ENCODE results near the gene ASIC2. TPM values are rescaled to one million over a fixed set of nuclear protein-coding genes. Genes with fewer than 3 reads are reported as not detected.

The ASIC2 gene
- total RNA-seq (not detected), total RNA-seq (0 reads per million in 29 experiments)
- not detected for total RNA-seq (2013)

DNA sequence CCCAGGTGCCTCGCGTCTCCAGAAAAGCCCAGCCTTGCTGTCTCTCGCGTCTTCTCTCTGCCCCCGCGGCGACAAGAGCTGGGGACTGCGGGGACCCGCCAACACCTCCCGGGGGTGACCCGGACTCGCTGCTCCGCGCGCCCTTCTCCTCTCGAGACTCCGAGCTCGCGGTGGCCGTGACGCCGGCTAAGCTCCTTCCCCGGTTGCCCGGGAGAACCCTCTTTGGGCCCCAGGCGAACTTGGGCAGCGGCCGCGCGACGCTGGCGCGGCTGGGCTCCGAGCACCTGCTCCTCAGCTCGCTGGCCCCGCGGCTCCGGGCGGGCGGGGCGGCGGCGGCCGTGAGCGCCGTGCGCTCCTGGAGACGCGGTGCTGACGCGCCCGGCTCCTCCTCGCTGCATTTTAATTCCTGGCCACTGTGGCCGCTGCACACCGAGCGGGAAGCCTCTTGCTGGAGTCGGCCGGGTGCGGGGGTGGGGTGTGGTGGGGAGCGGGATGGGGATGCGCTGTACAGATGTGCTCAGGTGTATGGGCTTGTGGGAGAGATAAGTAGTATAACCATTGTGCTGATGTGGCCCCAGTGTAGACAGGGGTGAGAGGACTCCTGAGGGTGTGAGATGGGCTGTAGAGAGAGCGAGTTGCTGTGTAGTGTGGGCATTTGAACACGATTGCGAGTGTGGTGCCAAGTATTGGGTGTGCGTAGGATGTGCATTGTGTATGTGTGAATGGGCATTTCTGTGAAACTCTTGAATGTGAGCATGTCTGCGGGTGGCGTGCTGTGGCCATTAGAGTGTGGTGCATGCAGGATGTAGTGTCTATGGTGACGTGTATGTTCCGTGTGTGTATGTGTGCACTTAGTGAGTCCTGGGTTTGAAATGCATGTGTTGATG lies at the start of gene ASIC2:
ASIC2 (minus strand) TSS at position 315 of the 887 bp plus-strand sequence.
- ChIA-PET POLR2A (no interaction called here), CTCF (no interaction called here)
- Mint-ChIP-seq H3K27ac (no peak within 1 kb of the TSS), H3K4me3 (peak within 1 kb of the TSS in 1 of 3 donors; percentile 25), H3K27me3 (peaks cover 44 to 50% of the 10 kb centered on the region in 2 donors), H3K9me3 (no peaks in the 10 kb centered on the region), H3K36me3 (no peaks in the 10 kb centered on the region), H3K4me1 (peaks cover 8 to 11% (median 10%) of the 10 kb centered on the region in 3 donors)
- Histone ChIP-seq H3K4me1 (ENCODE audit: control insufficient read depth in 1 of 2, extremely low read depth in 1 of 2, insufficient read depth in 2 of 2, low read length in 2 of 2) (peaks cover 0 to 3% of the 10 kb centered on the region in 2 experiments), H3K4me3 (ENCODE audit: control insufficient read depth in 1 of 2, extremely low read depth in 1 of 2, low read length in 1 of 2) (no peak within 1 kb of the TSS), H3K9me3 (no peaks in the 10 kb centered on the region), H3K36me3 (ENCODE audit: control insufficient read depth in 2 of 2, extremely low read depth in 1 of 2, insufficient read depth in 1 of 2, low read length in 1 of 2) (no peaks in the 10 kb centered on the region), H3K27me3 (replicated peaks in 1 of 2; ENCODE audit: control insufficient read depth in 2 of 2, extremely low read depth in 1 of 2, insufficient read depth in 2 of 2, low read length in 1 of 2) (peaks cover 19 to 47% of the 10 kb centered on the region in 2 experiments), H3K27ac (ENCODE audit: low read length) (no peak within 1 kb of the TSS)
- no peak for ATAC-seq (replicated peaks in 1 of 4)
- WGBS (ENCODE audit: insufficient coverage) = 11% methylated on average over 68 of the region's 68 CpGs
- DNase-seq = no peak

DNA sequence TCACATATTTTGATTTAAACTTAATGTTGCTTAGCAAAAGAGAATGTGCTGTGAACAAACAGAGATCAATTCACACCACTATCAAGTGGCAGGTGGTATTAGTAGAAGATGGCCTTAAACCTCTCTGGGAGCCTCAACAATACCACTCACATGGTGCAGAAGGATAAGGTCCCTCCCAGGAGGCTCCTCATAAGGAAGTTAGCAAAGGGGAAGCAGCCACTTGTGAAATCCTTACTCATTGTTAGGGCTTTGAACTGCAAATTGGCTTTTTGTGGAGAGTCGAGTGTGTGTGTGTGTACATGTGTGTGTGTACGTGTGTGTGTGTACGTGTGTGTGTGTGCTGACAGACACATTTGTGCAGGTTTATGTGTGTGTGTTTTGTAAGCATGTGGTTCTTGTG lies 48.9 kb upstream of the ASIC2 start:
- Histone ChIP-seq H3K4me1 (ENCODE audit: control insufficient read depth in 1 of 2, extremely low read depth in 1 of 2, insufficient read depth in 2 of 2, low read length in 2 of 2) (no peaks in the 10 kb centered on the region), H3K4me3 (ENCODE audit: control insufficient read depth in 1 of 2, extremely low read depth in 1 of 2, low read length in 1 of 2) (no peak overlapping the region), H3K36me3 (ENCODE audit: control insufficient read depth in 2 of 2, extremely low read depth in 1 of 2, insufficient read depth in 1 of 2, low read length in 1 of 2) (no peaks in the 10 kb centered on the region), H3K27ac (ENCODE audit: low read length) (no peak overlapping the region), H3K27me3 (replicated peaks in 1 of 2; ENCODE audit: control insufficient read depth in 2 of 2, extremely low read depth in 1 of 2, insufficient read depth in 2 of 2, low read length in 1 of 2) (peaks cover 0 to 3% of the 10 kb centered on the region in 2 experiments), H3K9me3 (no peaks in the 10 kb centered on the region)
- DNase-seq (no peak), ATAC-seq (replicated peaks in 1 of 4) (no peak)
- H3K9me3 Mint-ChIP-seq = peaks cover 0 to 4% (median 0%) of the 10 kb centered on the region in 3 donors
- ChIA-PET POLR2A (no interaction called here), CTCF (no interaction called here)
- H3K27ac Mint-ChIP-seq = no peak overlapping the region
- peaks cover 17 to 20% of the 10 kb centered on the region in 2 donors for H3K27me3 Mint-ChIP-seq
- H3K4me3 Mint-ChIP-seq = no peak overlapping the region
- WGBS (ENCODE audit: insufficient coverage) = 0% methylated on average over 3 of the region's 3 CpGs
- H3K4me1 Mint-ChIP-seq = no peaks in the 10 kb centered on the region
- H3K36me3 Mint-ChIP-seq = no peaks in the 10 kb centered on the region

GRCh38 chr17:33338242-33338641 lies 45.1 kb upstream of the ASIC2 start:
- Mint-ChIP-seq H3K4me1 (no peaks in the 10 kb centered on the region), H3K27me3 (peaks cover 15 to 25% of the 10 kb centered on the region in 2 donors), H3K36me3 (no peaks in the 10 kb centered on the region), H3K9me3 (peaks cover 0 to 4% (median 0%) of the 10 kb centered on the region in 3 donors), H3K27ac (no peak overlapping the region), H3K4me3 (no peak overlapping the region)
- peaks cover 0 to 5% of the 10 kb centered on the region in 2 experiments for H3K27me3 ChIP-seq (replicated peaks in 1 of 2; ENCODE audit: control insufficient read depth in 2 of 2, extremely low read depth in 1 of 2, insufficient read depth in 2 of 2, low read length in 1 of 2)
- WGBS (ENCODE audit: insufficient coverage) = 69% methylated on average over 4 of the region's 4 CpGs
- ChIA-PET CTCF (no interaction called here), POLR2A (no interaction called here)
- H3K27ac ChIP-seq (ENCODE audit: low read length) = no peak overlapping the region
- ATAC-seq (replicated peaks in 1 of 4) (no peak), DNase-seq (no peak)
- no peaks in the 10 kb centered on the region for H3K36me3 ChIP-seq (ENCODE audit: control insufficient read depth in 2 of 2, extremely low read depth in 1 of 2, insufficient read depth in 1 of 2, low read length in 1 of 2)
- H3K4me1 ChIP-seq (ENCODE audit: control insufficient read depth in 1 of 2, extremely low read depth in 1 of 2, insufficient read depth in 2 of 2, low read length in 2 of 2) = no peaks in the 10 kb centered on the region
- H3K4me3 ChIP-seq (ENCODE audit: control insufficient read depth in 1 of 2, extremely low read depth in 1 of 2, low read length in 1 of 2) = no peak overlapping the region
- H3K9me3 ChIP-seq = no peaks in the 10 kb centered on the region

DNA sequence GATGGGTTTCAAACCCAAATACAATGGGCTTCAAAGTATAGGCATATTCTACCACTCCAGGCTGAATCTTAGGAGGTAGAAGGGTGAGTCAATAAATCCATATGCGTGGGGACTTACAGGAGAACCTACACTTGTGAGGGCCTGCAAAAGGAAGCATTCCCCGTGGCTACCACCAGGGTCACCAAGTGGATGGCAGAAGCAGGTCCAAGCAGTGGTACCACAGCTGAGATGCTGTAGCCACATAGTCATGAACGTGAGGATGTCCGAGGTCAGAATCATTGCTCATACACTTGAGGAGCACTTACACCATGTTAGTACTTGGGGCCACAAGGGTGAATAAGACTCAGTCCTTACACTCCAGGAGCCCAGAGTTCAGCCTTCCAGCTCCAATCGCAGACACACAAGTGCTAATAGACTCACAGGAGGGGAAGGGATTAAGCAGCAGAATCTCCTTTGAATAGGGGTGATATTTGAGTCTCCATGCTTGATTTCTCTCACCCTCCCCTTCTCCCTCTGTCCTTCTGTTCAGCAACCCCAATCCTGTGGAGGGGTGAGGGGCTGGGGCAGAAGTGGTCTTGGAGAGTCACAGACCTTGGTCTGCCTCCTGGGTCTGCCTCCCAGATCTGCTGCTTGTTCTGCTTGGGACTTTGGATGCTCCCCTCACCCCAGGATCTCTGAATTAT lies 42.5 kb upstream of the ASIC2 start:
- peaks cover 0 to 4% (median 0%) of the 10 kb centered on the region in 3 donors for H3K9me3 Mint-ChIP-seq
- ATAC-seq (replicated peaks in 1 of 4) (no peak), DNase-seq (no peak)
- H3K27ac ChIP-seq (ENCODE audit: low read length) = no peak overlapping the region
- H3K4me1 Mint-ChIP-seq = no peaks in the 10 kb centered on the region
- H3K9me3 ChIP-seq = no peaks in the 10 kb centered on the region
- H3K36me3 Mint-ChIP-seq = no peaks in the 10 kb centered on the region
- H3K27ac Mint-ChIP-seq = no peak overlapping the region
- ChIA-PET POLR2A (no interaction called here), CTCF (no interaction called here)
- no peak overlapping the region for H3K4me3 ChIP-seq (ENCODE audit: control insufficient read depth in 1 of 2, extremely low read depth in 1 of 2, low read length in 1 of 2)
- 53% methylated on average over 4 of the region's 5 CpGs for WGBS (ENCODE audit: insufficient coverage)
- H3K4me3 Mint-ChIP-seq = no peak overlapping the region
- peaks cover 14 to 23% of the 10 kb centered on the region in 2 donors for H3K27me3 Mint-ChIP-seq
- H3K4me1 ChIP-seq (ENCODE audit: control insufficient read depth in 1 of 2, extremely low read depth in 1 of 2, insufficient read depth in 2 of 2, low read length in 2 of 2) = no peaks in the 10 kb centered on the region
- H3K27me3 ChIP-seq (replicated peaks in 1 of 2; ENCODE audit: control insufficient read depth in 2 of 2, extremely low read depth in 1 of 2, insufficient read depth in 2 of 2, low read length in 1 of 2) = peaks cover 0 to 2% of the 10 kb centered on the region in 2 experiments
- H3K36me3 ChIP-seq (ENCODE audit: control insufficient read depth in 2 of 2, extremely low read depth in 1 of 2, insufficient read depth in 1 of 2, low read length in 1 of 2) = no peaks in the 10 kb centered on the region

DNA sequence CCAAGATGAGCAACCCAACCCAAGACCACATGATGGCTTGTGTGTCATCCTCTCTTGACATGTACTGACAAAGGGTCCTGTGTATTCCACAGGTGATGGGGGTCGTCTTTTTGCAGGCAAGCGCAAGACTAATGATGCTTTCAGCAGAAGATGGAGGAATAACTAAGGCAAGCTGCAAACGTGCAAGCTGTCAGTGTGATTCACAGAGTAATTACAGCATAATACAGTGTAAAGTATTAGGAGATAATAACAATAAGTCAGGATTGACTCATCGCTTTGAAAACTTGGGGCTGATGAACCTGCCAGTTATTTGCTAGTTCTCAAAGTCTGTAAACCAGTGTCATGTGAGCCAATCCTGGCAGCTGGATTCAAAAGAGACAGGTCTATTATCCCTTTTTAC lies 41.6 kb upstream of the ASIC2 start:
- Mint-ChIP-seq H3K9me3 (peaks cover 0 to 4% (median 0%) of the 10 kb centered on the region in 3 donors), H3K4me1 (no peaks in the 10 kb centered on the region), H3K4me3 (no peak overlapping the region), H3K27ac (no peak overlapping the region), H3K27me3 (peaks cover 14 to 23% of the 10 kb centered on the region in 2 donors), H3K36me3 (no peaks in the 10 kb centered on the region)
- Histone ChIP-seq H3K36me3 (ENCODE audit: control insufficient read depth in 2 of 2, extremely low read depth in 1 of 2, insufficient read depth in 1 of 2, low read length in 1 of 2) (no peaks in the 10 kb centered on the region), H3K9me3 (no peaks in the 10 kb centered on the region), H3K27me3 (replicated peaks in 1 of 2; ENCODE audit: control insufficient read depth in 2 of 2, extremely low read depth in 1 of 2, insufficient read depth in 2 of 2, low read length in 1 of 2) (peaks cover 0 to 2% of the 10 kb centered on the region in 2 experiments), H3K27ac (ENCODE audit: low read length) (no peak overlapping the region), H3K4me3 (ENCODE audit: control insufficient read depth in 1 of 2, extremely low read depth in 1 of 2, low read length in 1 of 2) (no peak overlapping the region), H3K4me1 (ENCODE audit: control insufficient read depth in 1 of 2, extremely low read depth in 1 of 2, insufficient read depth in 2 of 2, low read length in 2 of 2) (no peaks in the 10 kb centered on the region)
- ATAC-seq (replicated peaks in 1 of 4) = no peak
- ChIA-PET POLR2A (no interaction called here), CTCF (no interaction called here)
- DNase-seq = no peak
- WGBS (ENCODE audit: insufficient coverage) = 83% methylated on average over 3 of the region's 4 CpGs

GRCh38 chr17:33330877-33331276 lies 37.8 kb upstream of the ASIC2 start:
- ATAC-seq (replicated peaks in 1 of 4) (no peak), DNase-seq (no peak)
- ChIA-PET CTCF (no interaction called here), POLR2A (no interaction called here)
- Mint-ChIP-seq H3K4me3 (no peak overlapping the region), H3K9me3 (peaks cover 0 to 7% (median 0%) of the 10 kb centered on the region in 3 donors), H3K4me1 (no peaks in the 10 kb centered on the region), H3K27ac (no peak overlapping the region), H3K27me3 (peaks cover 6 to 10% of the 10 kb centered on the region in 2 donors), H3K36me3 (no peaks in the 10 kb centered on the region)
- Histone ChIP-seq H3K9me3 (no peaks in the 10 kb centered on the region), H3K27me3 (replicated peaks in 1 of 2; ENCODE audit: control insufficient read depth in 2 of 2, extremely low read depth in 1 of 2, insufficient read depth in 2 of 2, low read length in 1 of 2) (no peaks in the 10 kb centered on the region), H3K27ac (ENCODE audit: low read length) (no peak overlapping the region), H3K4me1 (ENCODE audit: control insufficient read depth in 1 of 2, extremely low read depth in 1 of 2, insufficient read depth in 2 of 2, low read length in 2 of 2) (no peaks in the 10 kb centered on the region), H3K4me3 (ENCODE audit: control insufficient read depth in 1 of 2, extremely low read depth in 1 of 2, low read length in 1 of 2) (no peak overlapping the region), H3K36me3 (ENCODE audit: control insufficient read depth in 2 of 2, extremely low read depth in 1 of 2, insufficient read depth in 1 of 2, low read length in 1 of 2) (no peaks in the 10 kb centered on the region)
- 43% methylated on average over 1 of the region's 3 CpGs for WGBS (ENCODE audit: insufficient coverage)

Measured in T-cell (primary cell).